HepG2 (cell line): ENCODE measurements around the gene C1QTNF12. TPM values are rescaled to one million over a fixed set of nuclear protein-coding genes. Genes with fewer than 3 reads are reported as not detected.

ENCODE experiments used
- CEBPB ChIP-seq: IDR thresholded peaks from 2 replicates; pipeline ENCODE4 v1.6.1; 2011; ENCODE audit warnings: low read depth, low read length, improper control_type of control experiment, borderline replicate concordance
- EZH2 ChIP-seq: conservative IDR thresholded peaks from 2 replicates; pipeline ENCODE4 v1.6.1; 2012; ENCODE audit warnings: mild to moderate bottlenecking, low read depth, low read length, moderate library complexity
- FOXA3 ChIP-seq: IDR thresholded peaks from 2 replicates; pipeline ENCODE4 v1.6.1; 2016; ENCODE audit warnings: missing genetic modification reagents, missing compliant biosample characterization
- HNRNPL ChIP-seq: fragments of 200-400 bp; formaldehyde crosslinking; IDR thresholded peaks from 2 replicates; pipeline ENCODE4 v1.6.1; 2017; ENCODE audit warnings: mild to moderate bottlenecking, low read depth, low read length
- KMT2B ChIP-seq: IDR thresholded peaks from 2 replicates; pipeline ENCODE4 v1.6.1; 2016; ENCODE audit warnings: missing genetic modification reagents, missing compliant biosample characterization
- RARA ChIP-seq: IDR thresholded peaks from 2 replicates; pipeline ENCODE4 v1.6.1; 2016; ENCODE audit warnings: missing genetic modification reagents, missing compliant biosample characterization
- REPIN1 ChIP-seq: sonication (generic); formaldehyde crosslinking; IDR thresholded peaks from 2 replicates; pipeline ENCODE4 v1.8.0; 2022; ENCODE audit warnings: missing genetic modification reagents, low read depth, mild to moderate bottlenecking, borderline replicate concordance
- TBP ChIP-seq: sonication (generic); formaldehyde crosslinking; IDR thresholded peaks from 2 replicates; pipeline ENCODE4 v1.5.0; 2020; ENCODE audit warnings: missing genetic modification reagents
- TIGD3 ChIP-seq: sonication (generic); formaldehyde crosslinking; IDR thresholded peaks from 2 replicates; pipeline ENCODE4 v1.5.1; 2020; ENCODE audit warnings: mild to moderate bottlenecking, missing genetic modification reagents, borderline replicate concordance
- XRCC5 ChIP-seq: fragments of 200-400 bp; formaldehyde crosslinking; optimal IDR thresholded peaks from 2 replicates; pipeline ENCODE3; 2017; ENCODE audit warnings: mild to moderate bottlenecking, low read length
- ZBTB46 ChIP-seq: sonication (generic); formaldehyde crosslinking; IDR thresholded peaks from 2 replicates; pipeline ENCODE4 v1.4.0; 2020; ENCODE audit warnings: mild to moderate bottlenecking, missing genetic modification reagents, borderline replicate concordance
- ZNF224 ChIP-seq: sonication (generic); formaldehyde crosslinking; IDR thresholded peaks from 2 replicates; pipeline ENCODE4 v1.5.0; 2020; ENCODE audit warnings: mild to moderate bottlenecking, missing genetic modification reagents
- ZNF251 ChIP-seq: sonication (generic); formaldehyde crosslinking; IDR thresholded peaks from 2 replicates; pipeline ENCODE4 v1.9.0; 2021; ENCODE audit warnings: mild to moderate bottlenecking, missing genetic modification reagents
- ZNF501 ChIP-seq: sonication (generic); formaldehyde crosslinking; IDR thresholded peaks from 2 replicates; pipeline ENCODE4 v1.5.1; 2020; ENCODE audit warnings: mild to moderate bottlenecking, moderate library complexity, missing genetic modification reagents
- ZNF615 ChIP-seq: sonication (generic); formaldehyde crosslinking; IDR thresholded peaks from 2 replicates; pipeline ENCODE4 v1.5.0; 2020; ENCODE audit warnings: mild to moderate bottlenecking, missing genetic modification reagents, borderline replicate concordance
- ZNF646 ChIP-seq: sonication (generic); formaldehyde crosslinking; IDR thresholded peaks from 2 replicates; pipeline ENCODE4 v1.9.0; 2021; ENCODE audit warnings: mild to moderate bottlenecking, missing genetic modification reagents
- ZNF678 ChIP-seq: sonication (generic); formaldehyde crosslinking; IDR thresholded peaks from 2 replicates; pipeline ENCODE4 v1.4.0; 2020; ENCODE audit warnings: mild to moderate bottlenecking, missing genetic modification reagents
- ZNF704 ChIP-seq: sonication (generic); formaldehyde crosslinking; IDR thresholded peaks from 2 replicates; pipeline ENCODE4 v1.8.1; 2023; ENCODE audit warnings: mild to moderate bottlenecking, inconsistent platforms, moderate library complexity, missing genetic modification reagents, borderline replicate concordance
- ZNF850 ChIP-seq: sonication (generic); formaldehyde crosslinking; conservative IDR thresholded peaks from 2 replicates; pipeline ENCODE4 v1.9.0; 2021; ENCODE audit warnings: mild to moderate bottlenecking, missing genetic modification reagents
- polyA plus RNA-seq, 8 experiments: library from polyadenylated mRNA; depleted of rRNA in 3 of 8; stranded (reverse) in 7 of 8; unstranded in 1 of 8; fragments of >200 nt; fragmentation: Illumina TruSeq in 4 of 8; extraction: Trizol in 4 of 8; gene quantifications; 2 replicates each; pipeline versions ENCODE4 v1.2.1 to v1.2.3, GENCODE V29; 2011 to 2016; ENCODE audit warnings: low read depth in 4 of 8, missing spikeins in 1 of 8, mixed read lengths in 1 of 8; ENCODE audit not compliant: insufficient read depth in 1 of 8
- total RNA-seq, 5 experiments: library from RNA; depleted of rRNA; stranded (reverse); fragments of >200 nt; fragmentation: Illumina TruSeq; extraction: Trizol; gene quantifications; 2 replicates each; pipeline ENCODE4 v1.2.3, GENCODE V29; 2016; ENCODE audit warnings: low read depth in 1 of 5

The C1QTNF12 gene
- total and polyA plus RNA-seq, 2 of the 13 experiments (the other 11 are each of a cell fraction or from before 2014, with no cell fraction given): 0.18 to 0.64 TPM

GRCh38 chr1:1287288-1288110, 41.0 kb upstream of the C1QTNF12 start (continued):
- no peak for TF ChIP-seq ZNF646
- no peak for TF ChIP-seq KMT2B (CRISPR knock-in tag)
- no peak for TF ChIP-seq CEBPB
- TF ChIP-seq ZNF615 (CRISPR knock-in tag): no peak
- TF ChIP-seq RARA: peak; percentile 42; the same call in 1 of the 2 replicates
- TF ChIP-seq ZNF251 (CRISPR knock-in tag): no peak
- no peak for TF ChIP-seq REPIN1
- TF ChIP-seq HNRNPL: 0 out of 2 replicates have a peak, but pooled peaks have one; percentile 39
- no peak for TF ChIP-seq ZNF224 (CRISPR knock-in tag)
- no peak for TF ChIP-seq EZH2
- TF ChIP-seq ZNF850 (CRISPR knock-in tag): no peak
- peak; percentile 24; the same call in 1 of the 2 replicates for TF ChIP-seq FOXA3 (CRISPR knock-in tag)
- no peak for TF ChIP-seq ZNF501
- no peak for TF ChIP-seq ZNF704
- 0 out of 2 replicates have a peak, but pooled peaks have one; percentile 44 for TF ChIP-seq TIGD3 (CRISPR knock-in tag)
- no peak for TF ChIP-seq ZBTB46
- no peak for TF ChIP-seq TBP (CRISPR knock-in tag)
- TF ChIP-seq ZNF678 (CRISPR knock-in tag): no peak
- TF ChIP-seq XRCC5: no peak
